CD14-positive monocyte (primary cell): ENCODE measurements around the gene CACNA1D. TPM values are rescaled to one million over a fixed set of nuclear protein-coding genes. Genes with fewer than 3 reads are reported as not detected.

ENCODE experiments used
- DNase-seq, 3 donors: peaks; one replicate each; pipeline ENCODE4 v3.0.0-alpha.2; 2011 to 2022
- H2AFZ ChIP-seq: 2 replicates; pipeline ENCODE4 v1.6.0; 2012; ENCODE audit warnings: mild to moderate bottlenecking, low read depth, low read length, inconsistent platforms; ENCODE audit not compliant: insufficient read depth, poor library complexity, severe bottlenecking
- H3K27ac ChIP-seq, 2 donors: 1 replicate in 1 of 2; 2 replicates in 1 of 2; pipeline ENCODE4 v1.5.1; 2012 to 2013; ENCODE audit warnings: low read length in 2 of 2, control low read depth in 1 of 2, inconsistent platforms in 1 of 2, low read depth in 1 of 2, mild to moderate bottlenecking in 1 of 2
- H3K27me3 ChIP-seq, 2 donors: one replicate each; pipeline versions ENCODE4 v1.6.0 to v1.6.1; 2011 to 2013; ENCODE audit warnings: low read length in 2 of 2; ENCODE audit not compliant: control insufficient read depth in 2 of 2, insufficient read depth in 2 of 2
- H3K36me3 ChIP-seq, 2 donors: replicated peaks in 1 of 2; 1 replicate in 1 of 2; 2 replicates in 1 of 2; pipeline versions ENCODE4 v1.5.1 to v1.6.1; 2012 to 2013; ENCODE audit warnings: low read length in 2 of 2, control low read depth in 1 of 2, inconsistent platforms in 1 of 2, mild to moderate bottlenecking in 1 of 2; ENCODE audit not compliant: insufficient read depth in 2 of 2, control insufficient read depth in 1 of 2
- H3K4me1 ChIP-seq, 2 donors: 1 replicate in 1 of 2; 2 replicates in 1 of 2; pipeline versions ENCODE4 v1.5.1 to v1.6.1; 2012 to 2013; ENCODE audit warnings: low read length in 2 of 2, control low read depth in 1 of 2, inconsistent platforms in 1 of 2, mild to moderate bottlenecking in 1 of 2, moderate library complexity in 1 of 2; ENCODE audit not compliant: insufficient read depth in 2 of 2, control insufficient read depth in 1 of 2
- H3K4me2 ChIP-seq: replicated peaks from 2 replicates; pipeline ENCODE3; 2012; ENCODE audit warnings: low read length, moderate library complexity, mild to moderate bottlenecking; ENCODE audit not compliant: poor library complexity, severe bottlenecking; ENCODE audit errors: extremely low read depth
- H3K4me3 ChIP-seq, 3 experiments: fragments of 200-600 bp in 1 of 3; sonication (generic) in 1 of 3; replicated peaks in 1 of 3; 1 replicate in 2 of 3; 2 replicates in 1 of 3; pipeline ENCODE4 v1.5.1; 2011 to 2013; ENCODE audit warnings: low read length in 3 of 3, mild to moderate bottlenecking in 3 of 3, control low read depth in 2 of 3, low read depth in 2 of 3, inconsistent platforms in 1 of 3, moderate library complexity in 1 of 3
- H3K79me2 ChIP-seq: 2 replicates; pipeline ENCODE4 v1.6.0; 2012; ENCODE audit warnings: mild to moderate bottlenecking, control low read depth, inconsistent platforms, low read length, moderate library complexity; ENCODE audit not compliant: insufficient read depth
- H3K9ac ChIP-seq: 2 replicates; pipeline ENCODE4 v1.6.0; 2017; ENCODE audit warnings: low read length, mild to moderate bottlenecking; ENCODE audit not compliant: insufficient read depth, poor library complexity, severe bottlenecking
- H3K9me3 ChIP-seq, 2 donors: replicated peaks in 1 of 2; 1 replicate in 1 of 2; 2 replicates in 1 of 2; pipeline versions ENCODE4 v1.5.1 to v1.6.1; 2012 to 2013; ENCODE audit warnings: low read length in 2 of 2, control low read depth in 1 of 2; ENCODE audit not compliant: control insufficient read depth in 1 of 2, insufficient read depth in 1 of 2
- H4K20me1 ChIP-seq: 2 replicates; pipeline ENCODE4 v1.6.0; 2012; ENCODE audit warnings: mild to moderate bottlenecking, low read length, control low read depth, moderate library complexity; ENCODE audit not compliant: insufficient read depth
- H3K27ac Mint-ChIP-seq, 7 donors: one replicate each; pipeline ENCODE4 v1.8.0; 2020; ENCODE audit warnings: mild to moderate bottlenecking in 7 of 7, mixed read lengths in 7 of 7, moderate library complexity in 6 of 7, inconsistent platforms in 2 of 7
- H3K27me3 Mint-ChIP-seq, 3 donors: one replicate each; pipeline ENCODE4 v1.8.0; 2021 to 2022; ENCODE audit warnings: low read depth in 3 of 3, mild to moderate bottlenecking in 3 of 3, mixed read lengths in 3 of 3, moderate library complexity in 3 of 3, inconsistent platforms in 1 of 3
- H3K36me3 Mint-ChIP-seq, 2 donors: one replicate each; pipeline ENCODE4 v1.8.0; 2020; ENCODE audit warnings: mixed read lengths in 2 of 2, inconsistent platforms in 1 of 2, mild to moderate bottlenecking in 1 of 2
- H3K4me1 Mint-ChIP-seq: one replicate; pipeline ENCODE4 v1.8.0; 2020; ENCODE audit warnings: mild to moderate bottlenecking, mixed read lengths
- H3K4me3 Mint-ChIP-seq, 2 donors: one replicate each; pipeline ENCODE4 v1.8.0; 2020; ENCODE audit warnings: mild to moderate bottlenecking in 2 of 2, mixed read lengths in 2 of 2, moderate library complexity in 1 of 2
- H3K9me3 Mint-ChIP-seq, 7 donors: one replicate each; pipeline ENCODE4 v1.8.0; 2020 to 2022; ENCODE audit warnings: mixed read lengths in 7 of 7, mild to moderate bottlenecking in 6 of 7, moderate library complexity in 6 of 7, inconsistent platforms in 2 of 7
- WGBS: methylation state at CpG from one replicate; pipeline ENCODE4 v1.1.5; 2013; ENCODE audit warnings: missing lambda C conversion rate; ENCODE audit not compliant: insufficient coverage; 5-methylcytosine and 5-hydroxymethylcytosine counted together
- intact Hi-C, 2 donors: fragments of 100-400 bp; cut with micrococcal nuclease; formaldehyde crosslinking; loops; one replicate each; pipeline versions ENCODE4 v1.15.0 to v1.15.1; 2023
- polyA plus RNA-seq, 3 donors: library from polyadenylated mRNA; depleted of rRNA in 1 of 3; unstranded in 2 of 3; stranded (reverse) in 1 of 3; fragments of 300-500 nt in 2 of 3; fragments of >200 nt in 1 of 3; fragmentation: Illumina TruSeq in 2 of 3; gene quantifications; 1 replicate in 2 of 3; 2 replicates in 1 of 3; pipeline ENCODE4 v1.2.3, GENCODE V29; 2012 to 2021
- TF ChIP-seq, protein P1 (sequence below): fragments of 200-600 bp; IDR thresholded peaks from one replicate; pipeline ENCODE4 v1.8.0; 2022; ENCODE audit warnings: antibody characterized with exemption, mild to moderate bottlenecking

Gene CACNA1D
- polyA plus RNA-seq, 3 donors: 0.29 to 1.2 (median 0.98) TPM

DNA sequence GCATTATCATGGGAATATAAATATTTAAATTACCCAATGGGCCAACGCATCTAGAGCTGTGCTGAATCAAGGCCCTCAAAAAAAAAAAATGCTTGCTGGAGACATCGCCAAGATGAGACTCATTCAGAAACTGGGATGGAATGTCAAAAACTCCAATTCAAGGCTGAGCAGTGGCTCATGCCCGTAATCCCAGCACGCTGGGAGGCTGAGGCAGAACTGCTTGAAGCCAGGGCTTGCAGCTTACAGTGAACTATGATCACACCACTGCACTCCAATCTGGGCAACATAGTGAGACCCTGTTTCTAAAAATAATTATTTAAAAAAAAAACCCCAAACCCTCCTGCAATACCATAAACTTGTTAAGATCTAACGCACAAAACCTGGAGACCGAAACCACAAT is 3.1 kb upstream of the CACNA1D start:
- intact Hi-C loops: no loop called here

GRCh38 chr3:53493595-53493962 is 832 bp upstream of the CACNA1D start:
- H3K36me3 ChIP-seq: no peaks in the 10 kb centered on the region
- Mint-ChIP-seq H3K27me3 (peaks cover 80 to 93% (median 81%) of the 10 kb centered on the region in 3 donors), H3K36me3 (no peaks in the 10 kb centered on the region), H3K27ac (no peak overlapping the region), H3K4me1 (peaks cover 13% of the 10 kb centered on the region), H3K4me3 (peak overlapping the region in 1 of 2 donors; percentile 58), H3K9me3 (peaks cover 0 to 11% (median 3%) of the 10 kb centered on the region in 7 donors)
- H3K79me2 ChIP-seq: no peaks in the 10 kb centered on the region
- intact Hi-C loops: no loop called here
- no peak overlapping the region for H2AFZ ChIP-seq
- no peak overlapping the region for H3K27ac ChIP-seq
- peak overlapping the region; percentile 54 for H3K4me2 ChIP-seq
- peaks cover 0 to 30% of the 10 kb centered on the region in 2 donors for H3K9me3 ChIP-seq
- no peak overlapping the region for H3K9ac ChIP-seq
- 2% methylated on average over 6 of the region's 13 CpGs for WGBS
- no peak for DNase-seq
- peak overlapping the region in 1 of 3 experiments; percentile 46 for H3K4me3 ChIP-seq
- peaks cover 75 to 94% of the 10 kb centered on the region in 2 donors for H3K27me3 ChIP-seq
- TF ChIP-seq, protein P1, sequence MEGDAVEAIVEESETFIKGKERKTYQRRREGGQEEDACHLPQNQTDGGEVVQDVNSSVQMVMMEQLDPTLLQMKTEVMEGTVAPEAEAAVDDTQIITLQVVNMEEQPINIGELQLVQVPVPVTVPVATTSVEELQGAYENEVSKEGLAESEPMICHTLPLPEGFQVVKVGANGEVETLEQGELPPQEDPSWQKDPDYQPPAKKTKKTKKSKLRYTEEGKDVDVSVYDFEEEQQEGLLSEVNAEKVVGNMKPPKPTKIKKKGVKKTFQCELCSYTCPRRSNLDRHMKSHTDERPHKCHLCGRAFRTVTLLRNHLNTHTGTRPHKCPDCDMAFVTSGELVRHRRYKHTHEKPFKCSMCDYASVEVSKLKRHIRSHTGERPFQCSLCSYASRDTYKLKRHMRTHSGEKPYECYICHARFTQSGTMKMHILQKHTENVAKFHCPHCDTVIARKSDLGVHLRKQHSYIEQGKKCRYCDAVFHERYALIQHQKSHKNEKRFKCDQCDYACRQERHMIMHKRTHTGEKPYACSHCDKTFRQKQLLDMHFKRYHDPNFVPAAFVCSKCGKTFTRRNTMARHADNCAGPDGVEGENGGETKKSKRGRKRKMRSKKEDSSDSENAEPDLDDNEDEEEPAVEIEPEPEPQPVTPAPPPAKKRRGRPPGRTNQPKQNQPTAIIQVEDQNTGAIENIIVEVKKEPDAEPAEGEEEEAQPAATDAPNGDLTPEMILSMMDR: no peak
- H3K4me1 ChIP-seq: peaks cover 14 to 16% of the 10 kb centered on the region in 2 donors
- no peaks in the 10 kb centered on the region for H4K20me1 ChIP-seq

More for the DNA sequence above, 3.1 kb upstream of the CACNA1D start:
- no peak overlapping the region for H2AFZ ChIP-seq
- Mint-ChIP-seq H3K27ac (no peak overlapping the region), H3K27me3 (peaks cover 60 to 76% (median 62%) of the 10 kb centered on the region in 3 donors), H3K36me3 (no peaks in the 10 kb centered on the region), H3K4me3 (peak overlapping the region in 1 of 2 donors; percentile 56), H3K4me1 (peaks cover 13% of the 10 kb centered on the region), H3K9me3 (peaks cover 0 to 11% (median 3%) of the 10 kb centered on the region in 7 donors)
- TF ChIP-seq, protein P1: no peak
- DNase-seq: no peak
- 98% methylated on average over 5 of the region's 6 CpGs for WGBS
- no peak overlapping the region for H3K9ac ChIP-seq
- peaks cover 0 to 29% of the 10 kb centered on the region in 2 donors for H3K9me3 ChIP-seq
- no peaks in the 10 kb centered on the region for H3K79me2 ChIP-seq
- peaks cover 55 to 70% of the 10 kb centered on the region in 2 donors for H3K27me3 ChIP-seq
- no peak overlapping the region for H3K4me2 ChIP-seq
- H4K20me1 ChIP-seq: no peaks in the 10 kb centered on the region
- no peaks in the 10 kb centered on the region for H3K36me3 ChIP-seq
- peaks cover 14 to 16% of the 10 kb centered on the region in 2 donors for H3K4me1 ChIP-seq
- no peak overlapping the region for H3K4me3 ChIP-seq
- no peak overlapping the region for H3K27ac ChIP-seq
